Measurements from ENCODE around the gene WIPF1.

The WIPF1 gene

DNA sequence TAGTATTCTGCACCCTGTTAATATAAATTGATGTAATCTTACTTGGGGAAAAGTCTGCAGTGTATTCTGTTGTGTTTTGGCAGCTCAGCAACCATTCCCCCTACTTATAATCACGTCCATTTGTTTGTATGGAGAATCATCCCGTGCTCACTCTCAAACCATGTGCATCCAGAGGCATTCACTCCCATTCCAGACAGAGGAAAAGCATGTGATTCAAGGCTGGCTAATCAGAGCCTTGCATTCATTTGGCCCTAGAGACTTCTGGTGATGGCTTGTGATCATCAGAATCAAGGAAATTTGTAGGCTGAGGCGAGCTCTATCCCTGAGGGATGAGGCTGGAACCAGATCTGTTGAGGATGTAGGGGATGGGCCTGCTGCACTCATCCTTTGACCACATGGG is 5.1 kb upstream of the WIPF1 start:
- no peak for DNase-seq (ENCODE audit: extremely low read depth, low read depth)
- TF ChIP-seq, protein P1, sequence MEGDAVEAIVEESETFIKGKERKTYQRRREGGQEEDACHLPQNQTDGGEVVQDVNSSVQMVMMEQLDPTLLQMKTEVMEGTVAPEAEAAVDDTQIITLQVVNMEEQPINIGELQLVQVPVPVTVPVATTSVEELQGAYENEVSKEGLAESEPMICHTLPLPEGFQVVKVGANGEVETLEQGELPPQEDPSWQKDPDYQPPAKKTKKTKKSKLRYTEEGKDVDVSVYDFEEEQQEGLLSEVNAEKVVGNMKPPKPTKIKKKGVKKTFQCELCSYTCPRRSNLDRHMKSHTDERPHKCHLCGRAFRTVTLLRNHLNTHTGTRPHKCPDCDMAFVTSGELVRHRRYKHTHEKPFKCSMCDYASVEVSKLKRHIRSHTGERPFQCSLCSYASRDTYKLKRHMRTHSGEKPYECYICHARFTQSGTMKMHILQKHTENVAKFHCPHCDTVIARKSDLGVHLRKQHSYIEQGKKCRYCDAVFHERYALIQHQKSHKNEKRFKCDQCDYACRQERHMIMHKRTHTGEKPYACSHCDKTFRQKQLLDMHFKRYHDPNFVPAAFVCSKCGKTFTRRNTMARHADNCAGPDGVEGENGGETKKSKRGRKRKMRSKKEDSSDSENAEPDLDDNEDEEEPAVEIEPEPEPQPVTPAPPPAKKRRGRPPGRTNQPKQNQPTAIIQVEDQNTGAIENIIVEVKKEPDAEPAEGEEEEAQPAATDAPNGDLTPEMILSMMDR (IDR thresholded peaks at IDR 0.05; ENCODE audit: low read depth, low read length, missing control alignments): no peak

GRCh38 chr2:174600349-174600748 is 2.7 kb upstream of the WIPF1 start:
- no peak overlapping the region for H3K4me3 ChIP-seq (replicated peaks; ENCODE audit: low read depth, low read length)
- TF ChIP-seq, protein P1 (IDR thresholded peaks at IDR 0.05; ENCODE audit: low read depth, low read length, missing control alignments): no peak
- no peak for DNase-seq (ENCODE audit: extremely low read depth, low read depth)

More for the DNA sequence above, 5.1 kb upstream of the WIPF1 start:
- no peak overlapping the region for H3K4me3 ChIP-seq (replicated peaks; ENCODE audit: low read depth, low read length)

DNA sequence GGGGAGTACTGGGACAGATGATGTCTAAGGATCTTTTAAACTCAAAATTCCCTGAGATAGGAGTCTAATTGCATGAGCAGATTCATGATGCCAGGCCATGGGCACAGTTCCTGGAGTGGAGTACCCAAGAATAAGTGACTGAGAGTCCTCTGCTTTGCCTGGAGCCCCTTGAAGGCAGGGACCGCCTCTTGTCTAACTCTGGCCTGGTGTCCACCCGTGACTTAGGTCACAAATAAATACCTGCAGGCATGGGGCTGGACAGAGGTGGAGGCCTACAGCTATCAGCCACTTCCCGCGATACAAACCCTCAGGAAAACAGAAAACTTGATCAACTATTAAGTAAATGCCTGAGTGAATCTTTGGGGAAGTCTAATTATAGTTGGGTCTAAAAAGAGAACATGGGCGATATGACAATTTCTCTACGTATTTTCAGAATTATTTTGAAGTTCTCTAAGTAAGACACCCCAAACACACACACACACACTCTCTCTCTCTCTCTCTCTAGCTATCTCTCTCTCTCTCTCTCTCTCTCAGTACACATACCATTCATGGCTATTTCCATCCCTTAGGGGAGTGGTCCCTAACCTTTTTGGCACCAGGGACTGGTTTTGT is 1.8 kb upstream of the WIPF1 start:
- H3K4me3 ChIP-seq (replicated peaks; ENCODE audit: low read depth, low read length): no peak overlapping the region
- TF ChIP-seq, protein P1 (IDR thresholded peaks at IDR 0.05; ENCODE audit: low read depth, low read length, missing control alignments): no peak
- DNase-seq (ENCODE audit: extremely low read depth, low read depth): no peak

GRCh38 chr2:174597009-174597344 is 627 bp downstream of the WIPF1 start:
- TF ChIP-seq, protein P1 (IDR thresholded peaks at IDR 0.05; ENCODE audit: low read depth, low read length, missing control alignments): no peak
- no peak for DNase-seq (ENCODE audit: extremely low read depth, low read depth)
- no peak overlapping the region for H3K4me3 ChIP-seq (replicated peaks; ENCODE audit: low read depth, low read length)

DNA sequence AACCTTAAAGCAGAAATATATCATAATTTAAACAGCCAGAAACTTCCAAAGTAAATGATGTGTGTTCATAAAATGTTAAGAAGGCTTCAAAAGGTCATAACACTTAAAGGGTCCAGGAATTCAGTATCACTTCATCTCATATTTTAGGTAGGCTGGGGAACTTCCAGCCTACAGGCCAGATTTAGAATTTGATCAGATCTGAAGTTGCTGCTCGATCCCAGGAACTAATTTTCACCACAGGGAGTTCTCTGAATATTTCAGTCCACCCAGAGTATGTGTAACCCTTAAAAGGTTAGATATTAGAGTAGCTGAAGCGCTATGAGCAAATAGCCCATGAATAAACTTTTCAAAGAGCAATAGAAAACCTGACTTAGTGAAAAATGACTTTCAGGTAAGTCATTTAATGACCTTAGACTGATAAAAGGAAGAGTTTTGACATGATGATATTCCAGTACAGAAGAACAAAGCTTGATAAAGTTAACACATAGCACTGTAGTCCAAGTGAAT is 1.7 kb downstream of the WIPF1 start:
- no peak for DNase-seq (ENCODE audit: extremely low read depth, low read depth)
- no peak overlapping the region for H3K4me3 ChIP-seq (replicated peaks; ENCODE audit: low read depth, low read length)
- TF ChIP-seq, protein P1 (IDR thresholded peaks at IDR 0.05; ENCODE audit: low read depth, low read length, missing control alignments): no peak

DNA sequence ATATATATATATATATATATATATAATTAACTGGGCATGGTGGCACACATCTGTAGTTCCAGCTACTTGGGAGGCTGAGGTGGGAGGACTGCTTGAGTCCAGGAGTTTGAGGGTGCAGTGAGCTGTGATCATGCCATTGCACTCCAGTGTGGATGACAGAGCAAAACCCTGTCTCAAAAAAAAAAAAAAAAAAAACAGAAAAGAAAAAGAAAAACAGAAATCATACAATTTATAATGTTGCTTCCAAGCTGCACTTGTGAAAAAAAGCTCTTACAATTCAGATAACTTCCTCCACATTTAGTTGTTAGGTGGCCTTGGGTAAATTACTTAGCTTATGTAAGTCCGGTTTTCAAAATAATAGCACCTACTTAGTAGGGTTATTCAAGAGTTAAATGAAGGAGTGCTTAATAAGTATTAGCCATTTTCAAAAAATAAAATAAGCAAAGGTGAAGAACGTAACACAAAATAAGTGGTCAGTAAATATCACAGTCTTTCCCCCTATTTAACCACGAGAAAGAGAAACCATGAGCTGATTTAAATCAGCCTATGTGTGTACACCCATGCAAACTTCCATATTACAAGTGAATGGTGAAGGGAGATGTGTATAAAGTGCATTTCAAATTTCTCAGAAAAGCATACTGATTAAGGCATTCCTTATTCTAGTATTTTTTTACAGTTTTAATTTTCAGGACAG is 2.3 kb downstream of the WIPF1 start:
- H3K4me3 ChIP-seq (replicated peaks; ENCODE audit: low read depth, low read length): no peak overlapping the region
- no peak for DNase-seq (ENCODE audit: extremely low read depth, low read depth)
- TF ChIP-seq, protein P1 (IDR thresholded peaks at IDR 0.05; ENCODE audit: low read depth, low read length, missing control alignments): no peak
